ENCODE results near the gene KLHL35.

Gene KLHL35

GRCh38 chr11:75439026-75439425, 6.0 kb upstream of the KLHL35 start:
- no peak overlapping the region for H3K9ac ChIP-seq (ENCODE audit: insufficient read length, low read depth)
- peaks cover 14% of the 10 kb centered on the region for H3K4me1 ChIP-seq (ENCODE audit: insufficient read depth, insufficient read length)
- no peaks in the 10 kb centered on the region for H3K27me3 ChIP-seq (ENCODE audit: insufficient read depth, insufficient read length)
- H3K36me3 ChIP-seq (ENCODE audit: insufficient read depth, insufficient read length, low read length), result peaks cover 52% of the 10 kb centered on the region
- TF ChIP-seq YY1 (IDR thresholded peaks at IDR 0.05; ENCODE audit: insufficient read depth, insufficient read length) (no peak), ZNF274 (IDR thresholded peaks at IDR 0.05; ENCODE audit: low read depth, low read length) (no peak), SUZ12 (IDR thresholded peaks at IDR 0.05; ENCODE audit: extremely low read depth, insufficient read depth, insufficient read length) (no peak)
- no peak for DNase-seq (ENCODE audit: low read depth, low spot score)
- H3K9me3 ChIP-seq (ENCODE audit: insufficient read depth, low read length), result no peaks in the 10 kb centered on the region
- H3K4me3 ChIP-seq (ENCODE audit: insufficient read length, low read depth), result no peak overlapping the region

DNA sequence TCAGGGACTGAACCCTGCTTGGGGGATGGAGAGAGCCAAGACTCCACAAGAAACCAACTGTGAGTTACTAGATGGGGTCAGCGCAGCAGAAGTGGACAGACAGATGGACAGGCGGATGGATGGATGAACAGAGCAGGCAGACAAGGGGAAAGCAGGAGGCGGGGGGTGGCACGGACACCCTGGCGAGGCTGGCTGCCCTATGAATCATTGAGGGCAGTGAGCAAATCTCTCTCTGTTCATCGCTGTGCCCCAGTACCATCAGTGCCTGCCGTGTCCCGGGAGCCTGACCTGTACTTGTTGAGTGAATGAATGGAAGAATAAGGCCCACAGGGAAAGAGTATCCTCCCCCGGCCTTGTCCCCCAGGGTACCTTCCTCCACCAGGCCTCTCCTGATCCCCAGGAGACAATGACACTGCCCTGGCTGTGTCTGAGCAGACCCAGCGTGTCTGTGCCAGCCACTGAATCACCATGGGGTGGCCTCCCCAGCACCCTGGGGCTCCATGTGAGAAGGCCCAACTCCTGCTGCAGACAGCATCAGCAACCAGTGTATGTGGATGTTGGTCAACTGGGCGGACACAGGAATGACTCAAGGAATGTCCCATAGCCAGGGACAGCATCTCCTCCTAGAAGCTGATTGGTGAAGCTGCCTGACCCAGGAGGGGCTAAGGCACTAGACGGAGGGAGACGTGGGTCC, 5.1 kb upstream of the KLHL35 start:
- peaks cover 16% of the 10 kb centered on the region for H3K4me1 ChIP-seq (ENCODE audit: insufficient read depth, insufficient read length)
- TF ChIP-seq ZNF274 (IDR thresholded peaks at IDR 0.05; ENCODE audit: low read depth, low read length) (no peak), SUZ12 (IDR thresholded peaks at IDR 0.05; ENCODE audit: extremely low read depth, insufficient read depth, insufficient read length) (no peak), YY1 (IDR thresholded peaks at IDR 0.05; ENCODE audit: insufficient read depth, insufficient read length) (no peak)
- H3K36me3 ChIP-seq (ENCODE audit: insufficient read depth, insufficient read length, low read length), result peaks cover 54% of the 10 kb centered on the region
- H3K9ac ChIP-seq (ENCODE audit: insufficient read length, low read depth), result no peak overlapping the region
- H3K4me3 ChIP-seq (ENCODE audit: insufficient read length, low read depth), result no peak overlapping the region
- H3K9me3 ChIP-seq (ENCODE audit: insufficient read depth, low read length), result no peaks in the 10 kb centered on the region
- no peak for DNase-seq (ENCODE audit: low read depth, low spot score)
- no peaks in the 10 kb centered on the region for H3K27me3 ChIP-seq (ENCODE audit: insufficient read depth, insufficient read length)

- Histone ChIP-seq H3K9ac (ENCODE audit: insufficient read length, low read depth) (no peak overlapping the region), H3K27me3 (ENCODE audit: insufficient read depth, insufficient read length) (peaks cover 11% of the 10 kb centered on the region), H3K36me3 (ENCODE audit: insufficient read depth, insufficient read length, low read length) (peaks cover 51% of the 10 kb centered on the region), H3K4me1 (ENCODE audit: insufficient read depth, insufficient read length) (peaks cover 23% of the 10 kb centered on the region), H3K4me3 (ENCODE audit: insufficient read length, low read depth) (no peak overlapping the region), H3K9me3 (ENCODE audit: insufficient read depth, low read length) (no peaks in the 10 kb centered on the region)
- DNase-seq (ENCODE audit: low read depth, low spot score), result no peak
- TF ChIP-seq ZNF274 (IDR thresholded peaks at IDR 0.05; ENCODE audit: low read depth, low read length) (no peak), YY1 (IDR thresholded peaks at IDR 0.05; ENCODE audit: insufficient read depth, insufficient read length) (no peak), SUZ12 (IDR thresholded peaks at IDR 0.05; ENCODE audit: extremely low read depth, insufficient read depth, insufficient read length) (no peak)
Observed at GRCh38 chr11:75436806-75437205, 3.8 kb upstream of the KLHL35 start.

DNA sequence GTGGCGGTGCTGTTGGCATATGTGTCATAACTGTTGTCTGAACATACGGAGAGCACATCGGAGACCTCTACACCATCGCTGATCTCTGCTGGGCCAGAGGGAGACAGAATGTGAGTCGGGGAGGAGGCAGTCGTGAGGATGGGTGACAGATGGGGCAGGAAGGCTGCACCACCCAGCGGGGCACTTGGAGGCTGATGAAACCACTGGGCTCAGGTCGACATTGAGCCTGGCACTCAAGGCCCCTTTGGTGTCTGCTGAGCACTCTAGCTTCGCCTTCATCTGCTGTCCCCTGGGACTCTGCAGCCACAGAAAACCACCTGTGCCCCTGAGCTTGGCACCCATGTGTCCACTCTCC, 2.5 kb upstream of the KLHL35 start:
- peaks cover 42% of the 10 kb centered on the region for H3K36me3 ChIP-seq (ENCODE audit: insufficient read depth, insufficient read length, low read length)
- TF ChIP-seq YY1 (IDR thresholded peaks at IDR 0.05; ENCODE audit: insufficient read depth, insufficient read length), result no peak
- TF ChIP-seq SUZ12 (IDR thresholded peaks at IDR 0.05; ENCODE audit: extremely low read depth, insufficient read depth, insufficient read length), result no peak
- no peak for TF ChIP-seq ZNF274 (IDR thresholded peaks at IDR 0.05; ENCODE audit: low read depth, low read length)
- H3K9me3 ChIP-seq (ENCODE audit: insufficient read depth, low read length), result no peaks in the 10 kb centered on the region
- no peak for DNase-seq (ENCODE audit: low read depth, low spot score)
- peaks cover 23% of the 10 kb centered on the region for H3K27me3 ChIP-seq (ENCODE audit: insufficient read depth, insufficient read length)
- H3K9ac ChIP-seq (ENCODE audit: insufficient read length, low read depth), result no peak overlapping the region
- H3K4me3 ChIP-seq (ENCODE audit: insufficient read length, low read depth), result no peak overlapping the region
- H3K4me1 ChIP-seq (ENCODE audit: insufficient read depth, insufficient read length), result peaks cover 26% of the 10 kb centered on the region

- Histone ChIP-seq H3K36me3 (ENCODE audit: insufficient read depth, insufficient read length, low read length) (peaks cover 42% of the 10 kb centered on the region), H3K27me3 (ENCODE audit: insufficient read depth, insufficient read length) (peaks cover 29% of the 10 kb centered on the region), H3K9me3 (ENCODE audit: insufficient read depth, low read length) (no peaks in the 10 kb centered on the region), H3K4me1 (ENCODE audit: insufficient read depth, insufficient read length) (peaks cover 27% of the 10 kb centered on the region), H3K9ac (ENCODE audit: insufficient read length, low read depth) (no peak overlapping the region), H3K4me3 (ENCODE audit: insufficient read length, low read depth) (no peak overlapping the region)
- DNase-seq (ENCODE audit: low read depth, low spot score), result no peak
- TF ChIP-seq YY1 (IDR thresholded peaks at IDR 0.05; ENCODE audit: insufficient read depth, insufficient read length) (no peak), SUZ12 (IDR thresholded peaks at IDR 0.05; ENCODE audit: extremely low read depth, insufficient read depth, insufficient read length) (no peak), ZNF274 (IDR thresholded peaks at IDR 0.05; ENCODE audit: low read depth, low read length) (no peak)
Observed at GRCh38 chr11:75434886-75435570, 2.0 kb upstream of the KLHL35 start.

GRCh38 chr11:75434051-75434450, 1.0 kb upstream of the KLHL35 start:
- Histone ChIP-seq H3K27me3 (ENCODE audit: insufficient read depth, insufficient read length) (peaks cover 38% of the 10 kb centered on the region), H3K9me3 (ENCODE audit: insufficient read depth, low read length) (peaks cover 7% of the 10 kb centered on the region), H3K9ac (ENCODE audit: insufficient read length, low read depth) (no peak overlapping the region), H3K36me3 (ENCODE audit: insufficient read depth, insufficient read length, low read length) (peaks cover 36% of the 10 kb centered on the region), H3K4me3 (ENCODE audit: insufficient read length, low read depth) (no peak overlapping the region), H3K4me1 (ENCODE audit: insufficient read depth, insufficient read length) (peaks cover 18% of the 10 kb centered on the region)
- DNase-seq (ENCODE audit: low read depth, low spot score), result no peak
- TF ChIP-seq ZNF274 (IDR thresholded peaks at IDR 0.05; ENCODE audit: low read depth, low read length), result no peak
- TF ChIP-seq SUZ12 (IDR thresholded peaks at IDR 0.05; ENCODE audit: extremely low read depth, insufficient read depth, insufficient read length), result no peak
- TF ChIP-seq YY1 (IDR thresholded peaks at IDR 0.05; ENCODE audit: insufficient read depth, insufficient read length), result no peak

DNA sequence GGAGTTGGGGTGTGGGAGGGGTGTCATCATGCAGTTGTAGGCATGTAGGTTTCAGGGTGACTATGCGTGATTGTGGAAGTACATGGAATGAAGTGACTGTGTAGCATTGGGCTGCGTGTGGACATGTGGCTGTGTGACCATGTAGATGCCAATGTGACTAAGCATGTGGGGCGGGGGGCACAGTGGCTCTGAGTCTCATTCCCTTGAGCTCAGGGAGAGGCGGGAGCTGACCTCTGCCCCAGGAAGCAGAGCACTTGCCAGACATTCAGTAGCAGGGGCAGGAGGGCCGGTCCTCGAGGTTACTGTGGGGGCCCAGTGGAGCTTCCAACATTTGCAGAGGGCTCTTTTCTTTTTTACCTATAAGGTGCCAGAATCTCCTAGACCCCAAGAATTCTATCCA, 440 bp upstream of the KLHL35 start:
- TF ChIP-seq YY1 (IDR thresholded peaks at IDR 0.05; ENCODE audit: insufficient read depth, insufficient read length) (no peak), SUZ12 (IDR thresholded peaks at IDR 0.05; ENCODE audit: extremely low read depth, insufficient read depth, insufficient read length) (no peak), ZNF274 (IDR thresholded peaks at IDR 0.05; ENCODE audit: low read depth, low read length) (no peak)
- no peak overlapping the region for H3K9ac ChIP-seq (ENCODE audit: insufficient read length, low read depth)
- no peak overlapping the region for H3K4me3 ChIP-seq (ENCODE audit: insufficient read length, low read depth)
- peaks cover 44% of the 10 kb centered on the region for H3K27me3 ChIP-seq (ENCODE audit: insufficient read depth, insufficient read length)
- DNase-seq (ENCODE audit: low read depth, low spot score), result no peak
- peaks cover 12% of the 10 kb centered on the region for H3K9me3 ChIP-seq (ENCODE audit: insufficient read depth, low read length)
- H3K4me1 ChIP-seq (ENCODE audit: insufficient read depth, insufficient read length), result peaks cover 16% of the 10 kb centered on the region
- H3K36me3 ChIP-seq (ENCODE audit: insufficient read depth, insufficient read length, low read length), result peaks cover 34% of the 10 kb centered on the region

Data from NT2/D1 (cell line).